ENCODE measurements around the gene PDXP. TPM values are rescaled to one million over a fixed set of nuclear protein-coding genes. Genes with fewer than 3 reads are reported as not detected.
A peak's percentile ranks its signal among the peaks of the same experiment; 100 is the strongest.
"Not testable (repeated sequence)": the region's sequence is repeated elsewhere in the genome, so short reads cannot be mapped to it uniquely, and the experiment has no call there.

The PDXP gene
- total RNA-seq, 1 donor from 2014 or later = 51.2 TPM

DNA sequence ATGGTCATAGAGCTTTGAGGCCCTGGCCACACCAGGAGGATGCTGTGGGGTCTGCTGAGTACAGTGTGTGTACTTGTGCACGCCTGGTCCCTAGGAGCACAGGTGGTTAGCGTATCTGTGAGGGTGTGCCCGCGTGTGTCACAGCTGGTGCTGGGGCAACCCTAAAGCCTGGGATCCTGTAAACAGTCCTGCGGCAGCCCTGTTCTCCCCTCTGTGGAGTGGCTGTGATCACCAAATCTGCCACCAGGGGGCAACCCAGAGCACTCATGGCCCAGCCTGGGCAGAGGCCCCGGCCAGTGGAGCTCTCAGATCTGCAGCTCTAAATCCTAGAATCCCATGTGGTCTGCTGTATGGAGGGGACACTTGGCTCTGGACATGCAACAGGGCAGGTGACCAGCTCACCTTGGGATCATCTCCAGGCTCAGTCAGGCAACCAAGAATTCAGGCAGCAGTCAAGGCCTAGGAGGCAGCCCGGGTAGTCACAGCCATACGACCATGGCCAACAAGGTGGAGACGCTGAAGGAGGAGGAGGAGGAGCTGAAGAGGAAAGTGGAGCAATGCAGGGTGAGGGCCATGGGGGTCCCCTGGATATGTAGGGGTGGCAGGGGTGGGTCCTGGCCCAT is 15.2 kb upstream of the PDXP start:
- Mint-ChIP-seq H3K27me3 (no peaks in the 10 kb centered on the region), H3K9me3 (no peaks in the 10 kb centered on the region), H3K4me3 (peak overlapping the region; percentile 63), H3K36me3 (ENCODE audit: low read depth) (peaks cover 43% of the 10 kb centered on the region), H3K27ac (peak overlapping the region; percentile 65), H3K4me1 (peaks cover 30% of the 10 kb centered on the region)
- peak; percentile 96 for DNase-seq
- intact Hi-C loops (cut with micrococcal nuclease) = loop anchor here (1.0 to 2.0 kb wide), 3 partner anchors 15 to 38 kb away; partner anchors contain the start of gene PDXP

DNA sequence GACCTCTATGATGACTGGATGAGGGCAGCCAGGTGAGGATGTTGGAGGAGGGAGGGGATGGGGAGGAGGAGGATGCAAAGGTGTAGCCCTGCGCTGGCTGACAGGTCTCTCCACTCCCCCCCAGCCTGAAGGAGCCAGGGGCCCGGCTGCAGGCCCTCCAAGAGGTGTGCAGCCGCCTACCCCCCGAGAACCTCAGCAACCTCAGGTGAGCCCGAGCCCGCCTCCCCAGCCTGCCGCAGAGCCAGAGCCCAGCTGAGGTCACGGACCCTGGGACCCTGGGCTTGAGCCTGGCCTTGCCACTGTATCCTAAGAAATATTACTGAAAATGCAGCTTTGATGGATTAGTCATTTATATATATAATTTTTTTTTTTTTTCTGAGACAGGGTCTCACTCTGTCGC is 11.2 kb upstream of the PDXP start:
- DNase-seq = no peak
- no peak overlapping the region for H3K4me3 Mint-ChIP-seq
- H3K27me3 Mint-ChIP-seq = no peaks in the 10 kb centered on the region
- H3K36me3 Mint-ChIP-seq (ENCODE audit: low read depth) = peaks cover 61% of the 10 kb centered on the region
- intact Hi-C loops (cut with micrococcal nuclease) = no loop called here
- no peak overlapping the region for H3K27ac Mint-ChIP-seq
- peaks cover 14% of the 10 kb centered on the region for H3K4me1 Mint-ChIP-seq
- H3K9me3 Mint-ChIP-seq = no peaks in the 10 kb centered on the region

DNA sequence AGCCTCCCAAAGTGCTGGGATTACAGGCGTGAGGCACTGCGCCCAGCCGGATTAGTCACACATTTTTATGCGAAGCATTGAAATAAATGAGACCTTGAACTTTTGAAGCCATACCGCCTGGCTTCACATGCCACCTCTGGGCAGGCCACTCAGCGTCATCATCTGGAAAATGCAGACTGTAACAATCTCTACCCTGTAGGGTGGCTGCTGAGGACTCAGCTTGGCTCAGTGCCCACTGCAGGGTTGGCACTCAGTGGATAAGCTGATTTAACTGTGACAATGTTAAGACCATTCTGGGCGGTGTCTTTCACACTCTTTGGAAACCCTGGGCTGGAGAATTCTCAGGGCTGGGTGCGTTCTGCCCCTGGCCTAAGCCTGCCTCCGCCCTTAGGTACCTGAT is 10.6 kb upstream of the PDXP start:
- H3K36me3 Mint-ChIP-seq (ENCODE audit: low read depth) = peaks cover 63% of the 10 kb centered on the region
- DNase-seq = no peak
- H3K4me1 Mint-ChIP-seq = peaks cover 11% of the 10 kb centered on the region
- no peaks in the 10 kb centered on the region for H3K27me3 Mint-ChIP-seq
- no peaks in the 10 kb centered on the region for H3K9me3 Mint-ChIP-seq
- H3K27ac Mint-ChIP-seq = no peak overlapping the region
- no peak overlapping the region for H3K4me3 Mint-ChIP-seq
- intact Hi-C loops (cut with micrococcal nuclease) = no loop called here

DNA sequence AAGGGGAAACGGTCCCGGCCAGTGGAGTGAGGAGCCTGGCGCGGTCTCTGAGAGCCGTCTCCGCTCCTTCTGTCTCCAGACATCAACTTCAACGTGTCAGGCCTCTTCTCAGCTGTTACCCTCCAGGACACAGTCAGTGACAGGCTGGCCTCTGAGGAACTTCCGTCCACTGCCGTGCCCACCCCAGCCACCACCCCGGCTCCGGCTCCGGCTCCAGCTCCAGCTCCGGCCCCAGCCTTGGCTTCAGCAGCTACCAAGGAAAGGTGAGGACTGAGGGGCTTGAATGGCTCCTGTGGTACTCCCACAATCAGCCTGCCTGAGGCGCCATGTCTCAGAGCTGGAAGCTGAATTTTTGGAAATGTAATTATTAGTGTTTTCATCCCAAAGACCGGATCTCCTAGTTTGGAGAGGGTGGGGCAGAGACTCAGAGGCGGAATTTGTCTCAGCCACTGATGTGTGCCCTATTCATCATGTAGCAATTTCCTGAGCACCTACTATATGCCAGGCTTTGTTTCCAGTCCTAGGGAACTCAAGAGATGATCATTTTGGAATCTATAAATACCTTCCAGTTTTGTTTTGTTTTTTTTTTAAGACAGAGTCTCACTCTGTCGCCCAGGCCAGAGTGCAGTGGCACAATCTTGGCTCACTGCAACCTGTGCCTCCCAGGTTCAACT is 7.9 kb upstream of the PDXP start:
- H3K4me3 Mint-ChIP-seq = no peak overlapping the region
- H3K27me3 Mint-ChIP-seq = no peaks in the 10 kb centered on the region
- no peaks in the 10 kb centered on the region for H3K9me3 Mint-ChIP-seq
- H3K27ac Mint-ChIP-seq = no peak overlapping the region
- intact Hi-C loops (cut with micrococcal nuclease) = no loop called here
- H3K36me3 Mint-ChIP-seq (ENCODE audit: low read depth) = peaks cover 57% of the 10 kb centered on the region
- no peak for DNase-seq
- H3K4me1 Mint-ChIP-seq = peaks cover 2% of the 10 kb centered on the region

GRCh38 chr22:37654563-37655251 is 3.8 kb upstream of the PDXP start:
- no peak for DNase-seq
- H3K4me3 Mint-ChIP-seq = no peak overlapping the region
- H3K9me3 Mint-ChIP-seq = no peaks in the 10 kb centered on the region
- intact Hi-C loops (cut with micrococcal nuclease) = no loop called here
- peak overlapping the region; percentile 34 for H3K27ac Mint-ChIP-seq
- no peaks in the 10 kb centered on the region for H3K27me3 Mint-ChIP-seq
- peaks cover 43% of the 10 kb centered on the region for H3K36me3 Mint-ChIP-seq (ENCODE audit: low read depth)
- peaks cover 14% of the 10 kb centered on the region for H3K4me1 Mint-ChIP-seq

DNA sequence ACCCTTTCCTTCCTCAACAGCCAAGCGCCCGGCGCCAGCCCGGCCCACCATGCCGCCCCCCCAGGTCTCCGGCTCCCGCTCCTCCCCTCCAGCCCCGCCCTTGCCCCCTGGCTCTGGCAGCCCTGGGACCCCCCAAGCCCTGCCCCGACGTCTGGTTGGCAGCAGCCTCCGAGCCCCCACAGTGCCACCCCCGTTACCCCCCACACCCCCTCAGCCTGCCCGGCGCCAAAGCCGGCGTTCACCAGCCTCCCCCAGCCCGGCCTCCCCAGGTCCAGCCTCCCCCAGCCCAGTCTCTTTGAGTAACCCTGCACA is 3.3 kb upstream of the PDXP start:
- H3K36me3 Mint-ChIP-seq (ENCODE audit: low read depth) = peaks cover 41% of the 10 kb centered on the region
- peaks cover 19% of the 10 kb centered on the region for H3K4me1 Mint-ChIP-seq
- no peak for DNase-seq
- H3K27me3 Mint-ChIP-seq = no peaks in the 10 kb centered on the region
- no peak overlapping the region for H3K4me3 Mint-ChIP-seq
- intact Hi-C loops (cut with micrococcal nuclease) = no loop called here
- H3K9me3 Mint-ChIP-seq = no peaks in the 10 kb centered on the region
- H3K27ac Mint-ChIP-seq = no peak overlapping the region

DNA sequence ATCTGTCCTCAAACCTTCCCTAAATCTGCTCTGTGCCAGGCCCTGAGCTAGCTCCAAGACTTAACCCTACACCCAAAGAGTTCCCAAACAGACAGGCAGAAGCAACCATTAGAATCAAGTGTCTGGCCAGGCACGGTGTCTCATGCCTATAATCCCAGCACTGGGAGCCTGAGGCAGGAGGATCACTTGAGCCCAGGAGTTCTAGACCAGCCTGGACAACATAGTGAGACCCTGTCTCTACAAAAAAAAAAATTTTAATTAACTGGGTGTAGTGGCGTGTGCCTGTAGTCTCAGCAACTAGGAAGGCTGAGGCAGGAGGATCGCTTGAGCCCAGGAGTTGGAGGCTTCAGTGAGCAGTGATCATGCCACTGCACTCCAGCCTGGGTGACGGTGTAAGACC is 1.9 kb upstream of the PDXP start:
- Mint-ChIP-seq H3K27ac (peak overlapping the region; percentile 76), H3K36me3 (ENCODE audit: low read depth) (peaks cover 39% of the 10 kb centered on the region)
- H3K9me3 Mint-ChIP-seq = not testable (repeated sequence)

GRCh38 chr22:37657590-37658132 is 862 bp upstream of the PDXP start:
- intact Hi-C loops (cut with micrococcal nuclease) = loop anchor here (1.0 to 2.0 kb wide), 3 partner anchors 15 to 49 kb away; partner anchors contain the start of genes GGA1 and LGALS1
- Mint-ChIP-seq H3K9me3 (no peaks in the 10 kb centered on the region), H3K36me3 (ENCODE audit: low read depth) (peaks cover 36% of the 10 kb centered on the region)

More for the DNA sequence above, 1.9 kb upstream of the PDXP start:
- DNase-seq; H3K27me3 Mint-ChIP-seq; H3K4me3 Mint-ChIP-seq; intact Hi-C loops (cut with micrococcal nuclease): not testable (repeated sequence)
- peaks cover 29% of the 10 kb centered on the region for H3K4me1 Mint-ChIP-seq

DNA sequence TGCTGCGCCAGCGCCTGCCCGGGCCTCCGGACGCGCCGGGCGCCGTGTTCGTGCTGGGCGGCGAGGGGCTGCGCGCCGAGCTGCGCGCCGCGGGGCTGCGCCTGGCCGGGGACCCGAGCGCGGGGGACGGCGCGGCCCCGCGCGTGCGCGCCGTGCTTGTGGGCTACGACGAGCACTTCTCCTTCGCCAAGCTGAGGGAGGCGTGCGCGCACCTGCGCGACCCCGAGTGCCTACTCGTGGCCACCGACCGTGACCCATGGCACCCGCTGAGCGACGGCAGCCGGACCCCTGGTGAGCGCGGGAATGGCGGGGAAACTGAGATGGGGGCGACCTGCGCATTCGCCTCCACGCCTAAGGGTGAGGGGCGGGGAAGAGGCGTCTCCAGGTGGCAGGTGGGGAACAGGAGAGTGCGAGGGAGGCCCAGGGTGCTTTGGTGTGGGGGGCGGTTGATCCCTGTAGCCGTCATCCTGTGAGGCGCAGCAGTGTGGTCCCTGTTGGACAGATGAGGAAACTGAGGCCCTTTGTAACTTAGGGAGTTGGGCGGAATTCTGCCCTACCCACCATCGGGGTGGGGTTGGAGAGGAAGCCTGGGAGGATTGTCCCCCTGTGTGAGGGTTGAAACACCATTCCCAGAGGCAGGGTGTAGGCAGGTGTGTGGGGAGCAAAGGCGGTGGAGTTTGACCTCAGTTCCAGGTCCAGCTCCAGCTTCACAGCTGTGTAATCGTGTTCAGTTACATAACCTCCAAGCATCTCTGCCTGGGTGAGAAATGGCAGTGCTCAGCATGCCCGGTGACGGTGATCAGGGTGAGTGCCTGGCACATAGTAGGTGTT is 758 bp downstream of the PDXP start:
- DNase-seq = peak; percentile 80
- H3K4me1 Mint-ChIP-seq = peaks cover 35% of the 10 kb centered on the region

More at GRCh38 chr22:37657590-37658132, 862 bp upstream of the PDXP start:
- DNase-seq = peak; percentile 71
- Mint-ChIP-seq H3K4me1 (peaks cover 35% of the 10 kb centered on the region), H3K27ac (peak overlapping the region; percentile 91), H3K27me3 (no peaks in the 10 kb centered on the region), H3K4me3 (peak overlapping the region; percentile 85)

GRCh38 chr22:37659897-37660708 is 1.6 kb downstream of the PDXP start:
- Mint-ChIP-seq H3K4me3 (peak overlapping the region; percentile 94), H3K27ac (peak overlapping the region; percentile 67)

More for the DNA sequence above, 758 bp downstream of the PDXP start:
- Mint-ChIP-seq H3K27ac (peak overlapping the region; percentile 67), H3K9me3 (no peaks in the 10 kb centered on the region), H3K4me3 (peak overlapping the region; percentile 94), H3K36me3 (ENCODE audit: low read depth) (peaks cover 23% of the 10 kb centered on the region), H3K27me3 (no peaks in the 10 kb centered on the region)
- intact Hi-C loops (cut with micrococcal nuclease) = loop anchor here (2.0 kb wide), 1 partner anchor 16 kb away; no protein-coding TSS in a partner anchor

GRCh38 chr22:37660709-37661045 is 2.2 kb downstream of the PDXP start:
- H3K4me3 Mint-ChIP-seq = peak overlapping the region; percentile 94
- peaks cover 18% of the 10 kb centered on the region for H3K36me3 Mint-ChIP-seq (ENCODE audit: low read depth)
- peaks cover 35% of the 10 kb centered on the region for H3K4me1 Mint-ChIP-seq
- H3K27me3 Mint-ChIP-seq = no peaks in the 10 kb centered on the region
- intact Hi-C loops (cut with micrococcal nuclease) = no loop called here
- no peak overlapping the region for H3K27ac Mint-ChIP-seq
- H3K9me3 Mint-ChIP-seq = no peaks in the 10 kb centered on the region
- DNase-seq = no peak

More at GRCh38 chr22:37659897-37660708, 1.6 kb downstream of the PDXP start:
- Mint-ChIP-seq H3K9me3 (no peaks in the 10 kb centered on the region), H3K4me1 (peaks cover 35% of the 10 kb centered on the region), H3K27me3 (no peaks in the 10 kb centered on the region), H3K36me3 (ENCODE audit: low read depth) (peaks cover 18% of the 10 kb centered on the region)
- no peak for DNase-seq
- intact Hi-C loops (cut with micrococcal nuclease) = loop anchor here (2.0 kb wide), 1 partner anchor 17 kb away; no protein-coding TSS in a partner anchor

GRCh38 chr22:37661160-37661924 is 2.8 kb downstream of the PDXP start:
- H3K4me1 Mint-ChIP-seq = peaks cover 34% of the 10 kb centered on the region
- no peak overlapping the region for H3K27ac Mint-ChIP-seq
- no peaks in the 10 kb centered on the region for H3K9me3 Mint-ChIP-seq
- intact Hi-C loops (cut with micrococcal nuclease) = no loop called here
- no peaks in the 10 kb centered on the region for H3K27me3 Mint-ChIP-seq
- H3K36me3 Mint-ChIP-seq (ENCODE audit: low read depth) = peaks cover 19% of the 10 kb centered on the region
- peak overlapping the region; percentile 94 for H3K4me3 Mint-ChIP-seq
- peak; percentile 72 for DNase-seq
